PC-9 (cell line): ENCODE data around the gene SLC35B2.

Experiments
- EZH2 ChIP-seq: fragments of 200-600 bp; sonication (generic); IDR thresholded peaks from 2 replicates; pipeline ENCODE4 v1.8.0; 2017; ENCODE audit warnings: antibody characterized with exemption, low read depth
- TF ChIP-seq, protein P1 (sequence below): fragments of 200-600 bp; sonication (generic); conservative IDR thresholded peaks from 2 replicates; pipeline ENCODE4 v1.6.1; 2017; ENCODE audit warnings: mixed run types, antibody characterized with exemption, mild to moderate bottlenecking, moderate library complexity

DNA sequence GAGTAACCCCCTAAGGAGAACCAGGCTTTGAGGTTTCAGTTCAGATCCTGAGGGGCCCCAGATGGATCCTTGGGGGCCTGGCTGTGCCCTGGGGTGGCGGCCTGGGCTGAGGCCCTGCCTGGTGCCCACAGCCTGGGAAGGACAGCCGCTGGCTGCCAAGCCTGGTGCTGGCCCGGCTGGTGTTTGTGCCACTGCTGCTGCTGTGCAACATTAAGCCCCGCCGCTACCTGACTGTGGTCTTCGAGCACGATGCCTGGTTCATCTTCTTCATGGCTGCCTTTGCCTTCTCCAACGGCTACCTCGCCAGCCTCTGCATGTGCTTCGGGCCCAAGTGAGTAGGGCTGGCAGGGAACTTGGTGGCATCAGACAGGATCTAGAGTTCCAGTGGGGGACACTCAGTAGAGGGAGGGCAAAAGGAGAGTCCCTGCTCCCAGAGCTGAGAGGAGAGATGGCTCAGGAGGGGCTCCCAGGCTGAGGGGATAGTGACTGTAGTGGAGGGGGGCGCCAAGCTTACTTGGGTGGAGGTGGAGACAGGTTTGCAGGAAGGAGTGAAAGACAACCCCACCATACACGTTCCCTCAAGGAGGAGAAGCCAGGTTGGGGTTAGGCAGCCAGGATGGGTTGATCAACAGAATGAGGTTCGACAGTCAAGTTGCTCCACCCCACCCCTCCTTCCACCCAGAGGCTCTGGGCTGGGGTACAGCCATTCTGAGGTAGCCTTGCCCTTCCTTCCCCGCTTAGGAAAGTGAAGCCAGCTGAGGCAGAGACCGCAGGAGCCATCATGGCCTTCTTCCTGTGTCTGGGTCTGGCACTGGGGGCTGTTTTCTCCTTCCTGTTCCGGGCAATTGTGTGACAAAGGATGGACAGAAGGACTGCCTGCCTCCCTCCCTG, 24.4 kb downstream of the SLC35B2 start:
- TF ChIP-seq, protein P1, sequence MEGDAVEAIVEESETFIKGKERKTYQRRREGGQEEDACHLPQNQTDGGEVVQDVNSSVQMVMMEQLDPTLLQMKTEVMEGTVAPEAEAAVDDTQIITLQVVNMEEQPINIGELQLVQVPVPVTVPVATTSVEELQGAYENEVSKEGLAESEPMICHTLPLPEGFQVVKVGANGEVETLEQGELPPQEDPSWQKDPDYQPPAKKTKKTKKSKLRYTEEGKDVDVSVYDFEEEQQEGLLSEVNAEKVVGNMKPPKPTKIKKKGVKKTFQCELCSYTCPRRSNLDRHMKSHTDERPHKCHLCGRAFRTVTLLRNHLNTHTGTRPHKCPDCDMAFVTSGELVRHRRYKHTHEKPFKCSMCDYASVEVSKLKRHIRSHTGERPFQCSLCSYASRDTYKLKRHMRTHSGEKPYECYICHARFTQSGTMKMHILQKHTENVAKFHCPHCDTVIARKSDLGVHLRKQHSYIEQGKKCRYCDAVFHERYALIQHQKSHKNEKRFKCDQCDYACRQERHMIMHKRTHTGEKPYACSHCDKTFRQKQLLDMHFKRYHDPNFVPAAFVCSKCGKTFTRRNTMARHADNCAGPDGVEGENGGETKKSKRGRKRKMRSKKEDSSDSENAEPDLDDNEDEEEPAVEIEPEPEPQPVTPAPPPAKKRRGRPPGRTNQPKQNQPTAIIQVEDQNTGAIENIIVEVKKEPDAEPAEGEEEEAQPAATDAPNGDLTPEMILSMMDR = no peak
- TF ChIP-seq EZH2 = no peak
